Suprapubic skin (tissue), 4 donors: ENCODE measurements around the gene ARHGEF3. TPM values are rescaled to one million over a fixed set of nuclear protein-coding genes. Genes with fewer than 3 reads are reported as not detected.

Experiments used
- DNase-seq, 2 donors: peaks; one replicate each; pipeline ENCODE4 v3.0.0-alpha.2; 2019; ENCODE audit warnings: low spot score in 2 of 2
- H3K27ac ChIP-seq: fragments of 200-600 bp; sonication (generic); one replicate; pipeline ENCODE4 v1.5.1; 2019
- H3K27me3 ChIP-seq: fragments of 200-600 bp; sonication (generic); one replicate; pipeline ENCODE4 v1.5.1; 2019
- H3K36me3 ChIP-seq: fragments of 200-600 bp; sonication (generic); one replicate; pipeline ENCODE4 v1.5.1; 2019
- H3K4me1 ChIP-seq: fragments of 200-600 bp; sonication (generic); one replicate; pipeline ENCODE4 v1.5.1; 2019
- H3K4me3 ChIP-seq: fragments of 200-600 bp; sonication (generic); one replicate; pipeline ENCODE4 v1.5.1; 2019; ENCODE audit warnings: mild to moderate bottlenecking
- H3K9me3 ChIP-seq: fragments of 200-600 bp; sonication (generic); one replicate; pipeline ENCODE4 v1.5.1; 2019
- CTCF ChIP-seq, 2 donors: fragments of 200-600 bp in 1 of 2; fragments of 450-650 bp in 1 of 2; sonication (generic) in 1 of 2; IDR thresholded peaks; one replicate each; pipeline ENCODE4 v1.5.1; 2016 to 2019; ENCODE audit warnings: antibody characterized with exemption in 2 of 2, mild to moderate bottlenecking in 1 of 2, moderate library complexity in 1 of 2
- EP300 ChIP-seq: sonication (generic); formaldehyde crosslinking; IDR thresholded peaks from one replicate; pipeline ENCODE4 v1.6.1; 2017; ENCODE audit warnings: antibody characterized with exemption
- POLR2A ChIP-seq, 2 donors: fragments of 450-650 bp; IDR thresholded peaks; one replicate each; pipeline ENCODE4 v1.6.1; 2017; ENCODE audit warnings: antibody characterized with exemption in 2 of 2, mild to moderate bottlenecking in 2 of 2, moderate library complexity in 2 of 2
- POLR2AphosphoS5 ChIP-seq, 3 donors: sonication (generic); formaldehyde crosslinking; IDR thresholded peaks; one replicate each; pipeline ENCODE4 v1.6.1; 2017; ENCODE audit warnings: antibody characterized with exemption in 3 of 3
- WGBS: methylation state at CpG from one replicate; pipeline ENCODE4 v1.1.5; 2018; 5-methylcytosine and 5-hydroxymethylcytosine counted together
- total RNA-seq, 4 donors: library from RNA; depleted of rRNA; stranded (reverse); fragments of >200 nt; gene quantifications; one replicate each; pipeline ENCODE4 v1.1.0, GENCODE V29; 2016

The ARHGEF3 gene
- total RNA-seq, 4 donors from 2014 or later: 16.3 to 23.0 (median 19.8) TPM

DNA sequence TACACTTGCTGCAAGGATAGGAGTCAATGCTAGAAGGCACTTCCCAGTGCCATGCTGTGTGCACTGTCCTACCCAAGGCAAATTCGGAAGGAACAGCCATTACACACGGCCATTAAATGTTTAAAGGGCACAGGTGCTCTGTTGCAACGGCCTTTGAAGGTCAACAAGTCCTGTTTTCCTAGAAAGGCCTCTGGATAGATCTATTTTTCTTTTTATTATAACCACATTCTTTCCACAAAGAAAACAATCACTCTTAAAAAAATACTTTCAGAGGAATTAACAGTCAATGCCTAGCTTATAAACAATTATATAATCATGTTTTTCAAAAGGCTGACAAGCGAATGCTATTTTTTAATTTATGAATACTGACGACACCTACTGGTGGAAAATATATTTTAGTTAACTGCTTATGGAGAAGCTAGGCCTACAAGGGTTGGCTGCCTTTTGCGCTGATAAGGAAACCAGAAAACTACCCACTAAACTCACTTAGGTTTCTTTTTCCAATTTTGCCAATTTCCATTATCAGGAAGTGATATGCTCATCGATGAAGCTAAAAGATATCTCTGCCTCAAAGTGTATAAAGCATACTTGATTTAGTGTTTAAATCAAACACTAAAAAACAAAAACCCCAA lies 2.4 kb downstream of the ARHGEF3 start:
- Histone ChIP-seq H3K4me1 (peaks cover 58% of the 10 kb centered on the region), H3K9me3 (no peaks in the 10 kb centered on the region), H3K36me3 (no peaks in the 10 kb centered on the region), H3K27ac (no peak overlapping the region), H3K27me3 (no peaks in the 10 kb centered on the region), H3K4me3 (peak overlapping the region; percentile 39)
- whole genome bisulfite sequencing: 17% methylated on average over 7 of the region's 7 CpGs
- DNase-seq: no peak
- TF ChIP-seq CTCF (IDR thresholded peaks at IDR 0.05) (peak; percentile 24 to 64), POLR2AphosphoS5 (IDR thresholded peaks at IDR 0.05) (no peak)

DNA sequence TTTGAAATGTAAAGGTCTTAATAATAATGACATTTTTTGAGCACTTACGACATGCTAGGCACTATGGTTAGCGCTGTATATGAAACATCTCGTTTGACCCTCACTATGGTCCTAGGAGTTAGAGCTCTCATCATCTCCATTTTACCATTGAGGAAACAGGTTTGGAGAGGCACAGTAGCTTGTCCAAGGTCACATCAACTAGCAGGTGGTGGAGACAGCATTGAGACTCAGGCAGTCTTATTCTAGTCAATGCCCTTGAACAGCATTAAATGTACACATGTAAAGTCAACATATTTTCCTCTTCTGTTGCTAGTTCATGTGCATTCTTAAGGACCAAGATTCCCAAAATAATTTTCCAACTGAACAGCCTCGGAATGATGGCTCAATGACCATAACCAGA lies 4.8 kb downstream of the ARHGEF3 start:
- Histone ChIP-seq H3K4me1 (peaks cover 49% of the 10 kb centered on the region), H3K4me3 (no peak overlapping the region), H3K36me3 (no peaks in the 10 kb centered on the region), H3K27me3 (no peaks in the 10 kb centered on the region), H3K27ac (no peak overlapping the region), H3K9me3 (no peaks in the 10 kb centered on the region)
- WGBS: 100% methylated on average over 4 of the region's 4 CpGs
- no peak for TF ChIP-seq POLR2A (IDR thresholded peaks at IDR 0.05)
- no peak for TF ChIP-seq EP300
- no peak for TF ChIP-seq CTCF (IDR thresholded peaks at IDR 0.05)
- TF ChIP-seq POLR2AphosphoS5 (IDR thresholded peaks at IDR 0.05): no peak
- no peak for DNase-seq

- WGBS: 70% methylated on average over 6 of the region's 6 CpGs
- TF ChIP-seq POLR2AphosphoS5 (IDR thresholded peaks at IDR 0.05): no peak
- TF ChIP-seq CTCF (IDR thresholded peaks at IDR 0.05): no peak
- TF ChIP-seq EP300: no peak
- no peak for TF ChIP-seq POLR2A (IDR thresholded peaks at IDR 0.05)
- peaks cover 44% of the 10 kb centered on the region for H3K4me1 ChIP-seq
- no peak overlapping the region for H3K4me3 ChIP-seq
- H3K27ac ChIP-seq: no peak overlapping the region
- DNase-seq: no peak
- H3K27me3 ChIP-seq: no peaks in the 10 kb centered on the region
- H3K9me3 ChIP-seq: no peaks in the 10 kb centered on the region
- H3K36me3 ChIP-seq: no peaks in the 10 kb centered on the region
Measured at GRCh38 chr3:56796202-56796601, 5.5 kb downstream of the ARHGEF3 start.

GRCh38 chr3:56795829-56796185 lies 5.9 kb downstream of the ARHGEF3 start:
- WGBS: 88% methylated on average over 6 of the region's 6 CpGs

More at GRCh38 chr3:56795829-56796185, 5.9 kb downstream of the ARHGEF3 start:
- H3K4me1 ChIP-seq: peaks cover 42% of the 10 kb centered on the region
- peak overlapping the region; percentile 27 for H3K27ac ChIP-seq
- H3K27me3 ChIP-seq: no peaks in the 10 kb centered on the region
- H3K36me3 ChIP-seq: no peaks in the 10 kb centered on the region
- TF ChIP-seq EP300 (no peak), POLR2A (IDR thresholded peaks at IDR 0.05) (no peak), POLR2AphosphoS5 (IDR thresholded peaks at IDR 0.05) (no peak), CTCF (IDR thresholded peaks at IDR 0.05) (no peak)
- H3K4me3 ChIP-seq: no peak overlapping the region
- DNase-seq: no peak
- no peaks in the 10 kb centered on the region for H3K9me3 ChIP-seq
